Mesenchymal stem cell (in vitro differentiated cells and primary cell): ENCODE results near the gene CLCNKB.

Source experiments
- DNase-seq: peaks from one replicate; pipeline ENCODE4 v3.0.0-alpha.2; 2013
- H2AFZ ChIP-seq: one replicate; pipeline ENCODE4 v1.6.1; 2013; ENCODE audit warnings: low read depth, mild to moderate bottlenecking, control low read depth, inconsistent platforms, low read length, moderate library complexity
- H2AK5ac ChIP-seq: 2 replicates; pipeline ENCODE4 v1.6.1; 2013; ENCODE audit warnings: low read length, moderate library complexity, mild to moderate bottlenecking, inconsistent platforms; ENCODE audit not compliant: severe bottlenecking
- H2BK120ac ChIP-seq: one replicate; pipeline ENCODE4 v1.6.1; 2013; ENCODE audit warnings: low read depth, mild to moderate bottlenecking, inconsistent platforms, low read length, moderate library complexity
- H2BK12ac ChIP-seq, 2 experiments: one replicate each; pipeline ENCODE4 v1.6.1; 2013; ENCODE audit warnings: inconsistent platforms in 2 of 2, low read length in 2 of 2, mild to moderate bottlenecking in 2 of 2, moderate library complexity in 2 of 2, control low read depth in 1 of 2
- H2BK15ac ChIP-seq: one replicate; pipeline ENCODE4 v1.6.1; 2013; ENCODE audit warnings: mild to moderate bottlenecking, low read depth, inconsistent platforms; ENCODE audit not compliant: poor library complexity, severe bottlenecking
- H2BK5ac ChIP-seq: 2 replicates; pipeline ENCODE4 v1.6.1; 2013; ENCODE audit warnings: low read depth, mild to moderate bottlenecking, low read length, control low read depth, inconsistent platforms; ENCODE audit not compliant: poor library complexity, severe bottlenecking
- H3K14ac ChIP-seq, 2 experiments: one replicate each; pipeline ENCODE4 v1.6.1; 2013; ENCODE audit warnings: inconsistent platforms in 2 of 2, low read length in 2 of 2, control low read depth in 1 of 2, mild to moderate bottlenecking in 1 of 2, moderate library complexity in 1 of 2
- H3K18ac ChIP-seq, 2 experiments: one replicate each; pipeline ENCODE4 v1.6.1; 2013; ENCODE audit warnings: inconsistent platforms in 2 of 2, low read length in 2 of 2, control low read depth in 1 of 2, low read depth in 1 of 2, mild to moderate bottlenecking in 1 of 2
- H3K23ac ChIP-seq, 2 experiments: one replicate each; pipeline ENCODE4 v1.6.1; 2013; ENCODE audit warnings: inconsistent platforms in 2 of 2, low read length in 2 of 2, mild to moderate bottlenecking in 2 of 2, moderate library complexity in 2 of 2, control low read depth in 1 of 2
- H3K27ac ChIP-seq: 2 replicates; pipeline ENCODE4 v1.5.1; 2013; ENCODE audit warnings: mild to moderate bottlenecking, moderate library complexity, low read length, control low read depth, inconsistent platforms; ENCODE audit not compliant: poor library complexity, severe bottlenecking
- H3K27me3 ChIP-seq, 2 experiments: 2 replicates each; pipeline versions ENCODE4 v1.6.1 to v1.7.0; 2013; ENCODE audit warnings: low read length in 2 of 2, mild to moderate bottlenecking in 2 of 2, moderate library complexity in 2 of 2, control low read depth in 1 of 2, inconsistent platforms in 1 of 2; ENCODE audit not compliant: control insufficient read depth in 1 of 2, insufficient read depth in 1 of 2
- H3K36me3 ChIP-seq, 2 experiments: 2 replicates each; pipeline versions ENCODE4 v1.6.1 to v1.7.0; 2013; ENCODE audit warnings: low read length in 2 of 2, control low read depth in 1 of 2, inconsistent platforms in 1 of 2, low read depth in 1 of 2, mild to moderate bottlenecking in 1 of 2; ENCODE audit not compliant: insufficient read depth in 2 of 2, control insufficient read depth in 1 of 2
- H3K4ac ChIP-seq, 2 experiments: one replicate each; pipeline ENCODE4 v1.6.1; 2013; ENCODE audit warnings: inconsistent platforms in 2 of 2, low read length in 2 of 2, mild to moderate bottlenecking in 2 of 2, moderate library complexity in 2 of 2, control low read depth in 1 of 2, low read depth in 1 of 2
- H3K4me1 ChIP-seq: 2 replicates; pipeline ENCODE4 v1.6.1; 2013; ENCODE audit warnings: low read depth, low read length, control low read depth; ENCODE audit not compliant: control insufficient read depth, insufficient read depth
- H3K4me2 ChIP-seq: 2 replicates; pipeline ENCODE4 v1.6.1; 2013; ENCODE audit warnings: low read length, mild to moderate bottlenecking, inconsistent platforms; ENCODE audit not compliant: poor library complexity, severe bottlenecking
- H3K4me3 ChIP-seq, 2 experiments: 2 replicates each; pipeline versions ENCODE4 v1.5.1 to v1.7.0; 2013; ENCODE audit warnings: low read length in 2 of 2, mild to moderate bottlenecking in 2 of 2, control low read depth in 1 of 2, low read depth in 1 of 2; ENCODE audit not compliant: insufficient read depth in 1 of 2
- H3K79me1 ChIP-seq: replicated peaks from 2 replicates; pipeline ENCODE4 v1.6.1; 2013; ENCODE audit warnings: mild to moderate bottlenecking, control low read depth, low read length, inconsistent platforms; ENCODE audit not compliant: poor library complexity, severe bottlenecking
- H3K9ac ChIP-seq: 2 replicates; pipeline ENCODE4 v1.7.0; 2013; ENCODE audit warnings: mild to moderate bottlenecking, low read length, moderate library complexity
- H3K9me3 ChIP-seq: 2 replicates; pipeline ENCODE4 v1.7.0; 2013; ENCODE audit warnings: mild to moderate bottlenecking, low read length; ENCODE audit not compliant: control insufficient read depth
- H4K8ac ChIP-seq: one replicate; pipeline ENCODE4 v1.6.1; 2013; ENCODE audit warnings: inconsistent platforms, mild to moderate bottlenecking, low read length, moderate library complexity
- H4K91ac ChIP-seq: one replicate; pipeline ENCODE4 v1.6.1; 2013; ENCODE audit warnings: mild to moderate bottlenecking, low read length, inconsistent platforms
- WGBS: methylation state at CpG from one replicate; pipeline ENCODE4 v1.1.7; 2013; ENCODE audit warnings: mixed read lengths; 5-methylcytosine and 5-hydroxymethylcytosine counted together

Gene CLCNKB

DNA sequence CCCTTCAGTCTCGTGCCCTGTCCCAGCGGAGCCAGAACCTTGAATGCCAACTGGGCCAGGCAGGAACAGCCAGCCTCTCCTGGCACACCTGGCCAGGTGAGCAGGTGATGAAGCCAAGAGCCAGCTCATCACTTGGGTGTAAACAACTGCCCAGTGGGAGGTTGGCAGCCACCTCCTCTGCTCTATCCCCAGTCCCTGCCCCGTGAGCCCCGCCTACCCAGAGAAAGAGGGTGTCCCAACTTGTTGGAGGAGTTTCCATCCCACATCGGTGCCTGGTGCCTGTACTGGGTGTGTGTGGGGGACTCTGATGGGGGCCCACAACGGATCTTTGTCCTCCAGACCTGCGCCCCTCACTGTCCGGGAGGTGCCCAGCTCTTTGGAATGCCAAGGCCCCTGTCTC is 47.7 kb downstream of the CLCNKB start:
- H3K23ac ChIP-seq = no peak overlapping the region
- H3K9me3 ChIP-seq = no peaks in the 10 kb centered on the region
- H4K91ac ChIP-seq = no peak overlapping the region
- no peak overlapping the region for H3K27ac ChIP-seq
- WGBS = 95% methylated on average over 8 of the region's 8 CpGs
- H3K18ac ChIP-seq = no peak overlapping the region
- H3K14ac ChIP-seq = no peak overlapping the region
- H2BK15ac ChIP-seq = no peak overlapping the region
- no peak overlapping the region for H2BK12ac ChIP-seq
- H3K9ac ChIP-seq = no peak overlapping the region
- H3K79me1 ChIP-seq = no peaks in the 10 kb centered on the region
- H2AFZ ChIP-seq = no peak overlapping the region
- peaks cover 25% of the 10 kb centered on the region for H3K4me1 ChIP-seq
- no peak overlapping the region for H2BK5ac ChIP-seq
- H3K27me3 ChIP-seq = peaks cover 0 to 63% of the 10 kb centered on the region in 2 experiments
- no peaks in the 10 kb centered on the region for H3K36me3 ChIP-seq
- DNase-seq = no peak
- no peak overlapping the region for H3K4me2 ChIP-seq
- H2AK5ac ChIP-seq = no peak overlapping the region
- H3K4me3 ChIP-seq = no peak overlapping the region
- no peak overlapping the region for H3K4ac ChIP-seq
- no peak overlapping the region for H2BK120ac ChIP-seq
- H4K8ac ChIP-seq = no peak overlapping the region

DNA sequence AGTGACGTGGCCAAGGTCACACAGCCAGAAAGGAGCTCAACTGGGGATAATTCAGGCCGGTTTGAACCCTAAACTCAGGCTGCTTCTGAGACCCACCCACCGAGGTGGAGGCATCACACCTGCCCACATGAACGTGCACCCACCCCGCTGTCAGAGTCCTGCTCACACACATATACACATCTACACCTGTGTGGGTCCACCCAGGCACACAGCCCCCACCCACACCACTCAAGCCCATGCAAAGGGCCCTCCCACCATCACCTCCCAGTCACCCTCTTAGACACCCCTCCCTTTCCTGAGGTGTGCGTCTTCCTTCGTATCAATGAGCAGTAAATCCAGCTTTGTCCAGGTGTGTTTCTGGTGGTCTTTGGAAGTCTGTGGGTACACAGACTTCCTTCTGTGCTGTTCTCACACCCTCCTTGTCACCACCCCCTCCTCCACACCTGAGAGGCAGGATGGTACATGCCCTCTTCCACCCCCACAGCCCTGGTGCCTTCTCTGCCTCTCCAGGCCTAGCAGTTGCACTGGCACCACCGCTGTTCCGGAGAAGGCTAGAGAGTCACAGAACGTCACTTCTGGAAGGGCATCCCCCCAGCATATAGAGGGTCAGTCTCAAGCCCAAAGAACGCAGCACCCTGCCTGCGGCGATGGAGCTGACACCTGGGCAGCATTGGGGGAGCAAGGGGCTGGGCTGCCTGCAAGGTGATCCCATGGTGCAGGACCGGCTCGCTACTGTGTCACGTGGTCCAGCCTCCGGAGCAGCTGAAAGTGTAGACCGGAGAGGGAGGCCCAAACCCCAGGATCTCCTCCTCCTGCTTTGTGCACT is 48.7 kb downstream of the CLCNKB start:
- H3K23ac ChIP-seq = no peak overlapping the region
- no peak overlapping the region for H2BK5ac ChIP-seq
- peak overlapping the region; percentile 16 for H2AK5ac ChIP-seq
- H3K4ac ChIP-seq = no peak overlapping the region
- no peaks in the 10 kb centered on the region for H3K79me1 ChIP-seq
- H3K18ac ChIP-seq = no peak overlapping the region
- peaks cover 25% of the 10 kb centered on the region for H3K4me1 ChIP-seq
- DNase-seq = no peak
- H3K27me3 ChIP-seq = peaks cover 0 to 72% of the 10 kb centered on the region in 2 experiments
- no peak overlapping the region for H2BK15ac ChIP-seq
- no peaks in the 10 kb centered on the region for H3K9me3 ChIP-seq
- H2AFZ ChIP-seq = no peak overlapping the region
- 86% methylated on average over 17 of the region's 18 CpGs for WGBS
- H4K91ac ChIP-seq = no peak overlapping the region
- H3K27ac ChIP-seq = no peak overlapping the region
- H3K9ac ChIP-seq = no peak overlapping the region
- no peak overlapping the region for H4K8ac ChIP-seq
- no peaks in the 10 kb centered on the region for H3K36me3 ChIP-seq
- no peak overlapping the region for H2BK120ac ChIP-seq
- no peak overlapping the region for H3K4me3 ChIP-seq
- no peak overlapping the region for H2BK12ac ChIP-seq
- H3K4me2 ChIP-seq = no peak overlapping the region
- H3K14ac ChIP-seq = no peak overlapping the region

GRCh38 chr1:16092923-16093511 is 49.4 kb downstream of the CLCNKB start:
- no peak overlapping the region for H2BK15ac ChIP-seq
- H2BK120ac ChIP-seq = no peak overlapping the region
- H3K4ac ChIP-seq = no peak overlapping the region
- no peak overlapping the region for H2BK12ac ChIP-seq
- H2BK5ac ChIP-seq = no peak overlapping the region
- no peak overlapping the region for H3K14ac ChIP-seq
- H3K9ac ChIP-seq = no peak overlapping the region
- 95% methylated on average over 6 of the region's 9 CpGs for WGBS
- no peak overlapping the region for H3K4me3 ChIP-seq
- no peak overlapping the region for H3K4me2 ChIP-seq
- DNase-seq = no peak
- peaks cover 22% of the 10 kb centered on the region for H3K4me1 ChIP-seq
- no peaks in the 10 kb centered on the region for H3K79me1 ChIP-seq
- H2AK5ac ChIP-seq = no peak overlapping the region
- H3K23ac ChIP-seq = no peak overlapping the region
- no peak overlapping the region for H2AFZ ChIP-seq
- no peaks in the 10 kb centered on the region for H3K36me3 ChIP-seq
- no peak overlapping the region for H4K8ac ChIP-seq
- no peaks in the 10 kb centered on the region for H3K9me3 ChIP-seq
- no peak overlapping the region for H3K18ac ChIP-seq
- H3K27ac ChIP-seq = no peak overlapping the region
- H4K91ac ChIP-seq = no peak overlapping the region
- H3K27me3 ChIP-seq = peaks cover 0 to 72% of the 10 kb centered on the region in 2 experiments

DNA sequence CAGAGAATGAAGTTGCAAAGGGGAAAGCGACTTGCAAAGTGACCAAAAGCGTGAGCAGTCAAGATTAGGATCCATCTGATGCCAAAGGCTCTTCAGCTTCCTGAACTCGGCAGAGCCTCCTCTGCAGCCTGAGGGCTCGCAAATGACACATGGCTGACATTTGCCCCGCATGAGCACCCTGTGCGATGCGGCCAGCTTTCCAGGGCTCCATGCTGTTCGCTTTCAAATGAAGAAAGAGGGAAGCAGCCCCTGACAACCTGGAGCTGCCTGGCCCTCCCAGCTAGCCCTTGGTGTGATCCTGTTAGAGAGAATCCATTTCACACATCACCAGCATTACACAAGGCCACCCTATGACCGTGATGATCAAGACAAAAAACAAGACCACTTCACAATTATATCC is 50.0 kb downstream of the CLCNKB start:
- H3K9me3 ChIP-seq = no peaks in the 10 kb centered on the region
- no peak overlapping the region for H3K4ac ChIP-seq
- no peak overlapping the region for H3K14ac ChIP-seq
- no peak overlapping the region for H4K8ac ChIP-seq
- no peak overlapping the region for H4K91ac ChIP-seq
- H3K79me1 ChIP-seq = no peaks in the 10 kb centered on the region
- no peak overlapping the region for H2AFZ ChIP-seq
- H3K4me3 ChIP-seq = no peak overlapping the region
- DNase-seq = no peak
- 67% methylated on average over 9 of the region's 9 CpGs for WGBS
- peaks cover 16% of the 10 kb centered on the region for H3K4me1 ChIP-seq
- H3K4me2 ChIP-seq = no peak overlapping the region
- H3K9ac ChIP-seq = no peak overlapping the region
- H3K23ac ChIP-seq = no peak overlapping the region
- no peak overlapping the region for H3K27ac ChIP-seq
- H2BK12ac ChIP-seq = no peak overlapping the region
- no peaks in the 10 kb centered on the region for H3K36me3 ChIP-seq
- no peak overlapping the region for H2BK120ac ChIP-seq
- no peak overlapping the region for H2BK5ac ChIP-seq
- H2AK5ac ChIP-seq = no peak overlapping the region
- H3K27me3 ChIP-seq = peaks cover 0 to 72% of the 10 kb centered on the region in 2 experiments
- H2BK15ac ChIP-seq = no peak overlapping the region
- no peak overlapping the region for H3K18ac ChIP-seq
